HG03565 (cell line): ENCODE results near the gene DCUN1D2.

ENCODE experiments used
- ATAC-seq: cut with Tn5 transposase; IDR thresholded peaks from one replicate; pipeline ENCODE4 v1.9.1; 2021; ENCODE audit warnings: mild to moderate bottlenecking, moderate library complexity; ENCODE audit not compliant: unreplicated experiment

The DCUN1D2 gene

GRCh38 chr13:113412440-113412839 is 78.1 kb downstream of the DCUN1D2 start:
- no peak for ATAC-seq

GRCh38 chr13:113411216-113412023 is 79.1 kb downstream of the DCUN1D2 start:
- no peak for ATAC-seq

- ATAC-seq, result no peak
Measured at GRCh38 chr13:113410472-113411201, 79.9 kb downstream of the DCUN1D2 start.

GRCh38 chr13:113408562-113408961 is 81.9 kb downstream of the DCUN1D2 start:
- no peak for ATAC-seq

GRCh38 chr13:113407531-113408393 is 82.7 kb downstream of the DCUN1D2 start:
- ATAC-seq, result no peak

- no peak for ATAC-seq
Measured at GRCh38 chr13:113407103-113407530, 83.4 kb downstream of the DCUN1D2 start.

GRCh38 chr13:113406321-113407102 is 84.0 kb downstream of the DCUN1D2 start:
- ATAC-seq, result no peak
